ENCODE data around the gene MRTFA. TPM values are rescaled to one million over a fixed set of nuclear protein-coding genes. Genes with fewer than 3 reads are reported as not detected.

The MRTFA gene
- total and polyA plus RNA-seq, 12 donors, result 12.3 to 141 (median 41.6) TPM

- 83 to 91% (median 84%) methylated on average over 11 of the region's 11 CpGs for WGBS, 4 donors
- Histone ChIP-seq H3K4me1 (replicated peaks in 1 of 2) (peaks cover 17 to 34% of the 10 kb centered on the region in 2 donors), H3K27ac (peak overlapping the region in 1 of 5 donors; percentile 13), H3K9me3 (replicated peaks in 1 of 3) (no peaks in the 10 kb centered on the region), H3K36me3 (replicated peaks in 1 of 2) (no peaks in the 10 kb centered on the region), H3K4me3 (no peak overlapping the region), H3K27me3 (no peaks in the 10 kb centered on the region)
- TF ChIP-seq POLR2A (IDR thresholded peaks at IDR 0.05) (no peak), CTCF (IDR thresholded peaks at IDR 0.05) (no peak)
- intact Hi-C loops (cut with DNase I), result no loop called here
- no peak for DNase-seq
Measured at GRCh38 chr22:40452730-40453487, 183.6 kb downstream of the MRTFA start.

GRCh38 chr22:40451210-40451609 lies 185.3 kb downstream of the MRTFA start:
- TF ChIP-seq POLR2A (IDR thresholded peaks at IDR 0.05) (no peak), CTCF (IDR thresholded peaks at IDR 0.05) (no peak)
- 68 to 82% (median 77%) methylated on average over 8 of the region's 8 CpGs for WGBS, 4 donors
- H3K36me3 ChIP-seq (replicated peaks in 1 of 2), result no peaks in the 10 kb centered on the region
- H3K27me3 ChIP-seq, result no peaks in the 10 kb centered on the region
- H3K9me3 ChIP-seq (replicated peaks in 1 of 3), result no peaks in the 10 kb centered on the region
- H3K27ac ChIP-seq, result no peak overlapping the region
- H3K4me1 ChIP-seq (replicated peaks in 1 of 2), result peaks cover 17 to 29% of the 10 kb centered on the region in 2 donors
- no peak for DNase-seq
- intact Hi-C loops (cut with DNase I), result no loop called here
- H3K4me3 ChIP-seq, result no peak overlapping the region

GRCh38 chr22:40450616-40451015 lies 185.9 kb downstream of the MRTFA start:
- intact Hi-C loops (cut with DNase I), result no loop called here
- TF ChIP-seq POLR2A (IDR thresholded peaks at IDR 0.05) (no peak), CTCF (IDR thresholded peaks at IDR 0.05) (no peak)
- no peak for DNase-seq
- WGBS, 4 donors, result 80 to 93% (median 84%) methylated on average over 3 of the region's 3 CpGs
- Histone ChIP-seq H3K9me3 (replicated peaks in 1 of 3) (no peaks in the 10 kb centered on the region), H3K27me3 (no peaks in the 10 kb centered on the region), H3K4me3 (no peak overlapping the region), H3K27ac (no peak overlapping the region), H3K4me1 (replicated peaks in 1 of 2) (peaks cover 17 to 29% of the 10 kb centered on the region in 2 donors), H3K36me3 (replicated peaks in 1 of 2) (no peaks in the 10 kb centered on the region)

GRCh38 chr22:40449676-40450035 lies 186.9 kb downstream of the MRTFA start:
- peaks cover 14 to 26% of the 10 kb centered on the region in 2 donors for H3K4me1 ChIP-seq (replicated peaks in 1 of 2)
- no peaks in the 10 kb centered on the region for H3K9me3 ChIP-seq (replicated peaks in 1 of 3)
- intact Hi-C loops (cut with DNase I), result no loop called here
- no peak overlapping the region for H3K4me3 ChIP-seq
- no peak overlapping the region for H3K27ac ChIP-seq
- peak in 1 of 7 donors; percentile 16 for DNase-seq
- H3K36me3 ChIP-seq (replicated peaks in 1 of 2), result no peaks in the 10 kb centered on the region
- TF ChIP-seq POLR2A (IDR thresholded peaks at IDR 0.05) (no peak), CTCF (IDR thresholded peaks at IDR 0.05) (no peak)
- H3K27me3 ChIP-seq, result no peaks in the 10 kb centered on the region

Measured in adrenal gland (tissue), 12 donors.